ENCODE data around the gene NSUN5.
"Not testable (repeated sequence)": the region's sequence is repeated elsewhere in the genome, so short reads cannot be mapped to it uniquely, and the experiment has no call there.

GRCh38 chr7:73277210-73277609 is 31.4 kb downstream of the NSUN5 start:
- TF ChIP-seq, protein P1, sequence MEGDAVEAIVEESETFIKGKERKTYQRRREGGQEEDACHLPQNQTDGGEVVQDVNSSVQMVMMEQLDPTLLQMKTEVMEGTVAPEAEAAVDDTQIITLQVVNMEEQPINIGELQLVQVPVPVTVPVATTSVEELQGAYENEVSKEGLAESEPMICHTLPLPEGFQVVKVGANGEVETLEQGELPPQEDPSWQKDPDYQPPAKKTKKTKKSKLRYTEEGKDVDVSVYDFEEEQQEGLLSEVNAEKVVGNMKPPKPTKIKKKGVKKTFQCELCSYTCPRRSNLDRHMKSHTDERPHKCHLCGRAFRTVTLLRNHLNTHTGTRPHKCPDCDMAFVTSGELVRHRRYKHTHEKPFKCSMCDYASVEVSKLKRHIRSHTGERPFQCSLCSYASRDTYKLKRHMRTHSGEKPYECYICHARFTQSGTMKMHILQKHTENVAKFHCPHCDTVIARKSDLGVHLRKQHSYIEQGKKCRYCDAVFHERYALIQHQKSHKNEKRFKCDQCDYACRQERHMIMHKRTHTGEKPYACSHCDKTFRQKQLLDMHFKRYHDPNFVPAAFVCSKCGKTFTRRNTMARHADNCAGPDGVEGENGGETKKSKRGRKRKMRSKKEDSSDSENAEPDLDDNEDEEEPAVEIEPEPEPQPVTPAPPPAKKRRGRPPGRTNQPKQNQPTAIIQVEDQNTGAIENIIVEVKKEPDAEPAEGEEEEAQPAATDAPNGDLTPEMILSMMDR (conservative IDR thresholded peaks at IDR 0.05): not testable (repeated sequence)
- TF ChIP-seq EZH2 (IDR thresholded peaks at IDR 0.05; ENCODE audit: low read depth): not testable (repeated sequence)
